ENCODE results near the gene LMO1.

The LMO1 gene

DNA sequence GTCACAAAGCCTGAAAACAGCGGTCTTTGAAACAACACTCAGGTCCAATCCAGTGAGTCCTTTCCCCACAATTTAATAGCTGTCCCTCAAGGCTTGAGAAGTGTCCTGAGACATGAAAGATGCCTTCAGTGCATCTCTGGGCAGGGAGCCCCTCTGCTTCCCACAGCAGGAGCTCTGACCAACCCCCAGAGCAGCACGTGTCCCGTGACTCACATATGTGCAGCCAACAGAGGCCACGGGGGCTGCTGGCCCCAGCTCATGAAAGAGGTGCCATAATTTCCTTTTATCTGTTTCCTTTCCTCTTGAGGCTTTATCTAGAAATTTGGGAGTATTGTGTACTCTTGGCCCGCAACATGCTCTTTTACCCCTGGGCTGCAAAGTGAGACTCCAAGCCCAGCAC lies 33.2 kb upstream of the LMO1 start:
- no peaks in the 10 kb centered on the region for H3F3A ChIP-seq (ENCODE audit: insufficient read depth)
- no peak overlapping the region for H3K27ac ChIP-seq (ENCODE audit: low read depth, low read length)
- H3K9me3 ChIP-seq (ENCODE audit: insufficient read depth, low read length), result no peaks in the 10 kb centered on the region
- H3K9ac ChIP-seq (ENCODE audit: low read length), result no peak overlapping the region
- no peaks in the 10 kb centered on the region for H3K36me3 ChIP-seq (ENCODE audit: low read length)
- no peaks in the 10 kb centered on the region for H3K27me3 ChIP-seq (ENCODE audit: low read length)
- H3K4me3 ChIP-seq (ENCODE audit: insufficient read depth, low read length, poor library complexity, severe bottlenecking), result no peak overlapping the region
- H4K20me1 ChIP-seq (ENCODE audit: low read depth, low read length), result no peaks in the 10 kb centered on the region
- H3K9me2 ChIP-seq (replicated peaks; ENCODE audit: insufficient read depth, low read length), result no peaks in the 10 kb centered on the region
- H3K79me2 ChIP-seq (ENCODE audit: insufficient read depth, low read length), result no peaks in the 10 kb centered on the region
- no peak overlapping the region for H3K4me2 ChIP-seq (ENCODE audit: low read depth, low read length, poor library complexity, severe bottlenecking)
- H2AFZ ChIP-seq (ENCODE audit: low read depth, low read length, severe bottlenecking), result no peak overlapping the region
- TF ChIP-seq CTCF (IDR thresholded peaks at IDR 0.05; ENCODE audit: insufficient read depth, low read length, poor library complexity, severe bottlenecking) (no peak), EZH2phosphoT487 (conservative IDR thresholded peaks at IDR 0.05; ENCODE audit: low read length) (no peak)

- Histone ChIP-seq H3K4me2 (ENCODE audit: low read depth, low read length, poor library complexity, severe bottlenecking) (no peak overlapping the region), H3K36me3 (ENCODE audit: low read length) (no peaks in the 10 kb centered on the region), H3K27me3 (ENCODE audit: low read length) (no peaks in the 10 kb centered on the region), H3K4me3 (ENCODE audit: insufficient read depth, low read length, poor library complexity, severe bottlenecking) (no peak overlapping the region), H3F3A (ENCODE audit: insufficient read depth) (no peaks in the 10 kb centered on the region), H3K9me3 (ENCODE audit: insufficient read depth, low read length) (no peaks in the 10 kb centered on the region), H3K27ac (ENCODE audit: low read depth, low read length) (no peak overlapping the region), H2AFZ (ENCODE audit: low read depth, low read length, severe bottlenecking) (no peak overlapping the region), H3K9ac (ENCODE audit: low read length) (no peak overlapping the region), H4K20me1 (ENCODE audit: low read depth, low read length) (no peaks in the 10 kb centered on the region), H3K9me2 (replicated peaks; ENCODE audit: insufficient read depth, low read length) (no peaks in the 10 kb centered on the region), H3K79me2 (ENCODE audit: insufficient read depth, low read length) (no peaks in the 10 kb centered on the region)
- TF ChIP-seq EZH2phosphoT487 (conservative IDR thresholded peaks at IDR 0.05; ENCODE audit: low read length), result no peak
- TF ChIP-seq CTCF (IDR thresholded peaks at IDR 0.05; ENCODE audit: insufficient read depth, low read length, poor library complexity, severe bottlenecking), result no peak
These were observed 32.5 kb upstream of the LMO1 start for GRCh38 chr11:8296038-8296649.

GRCh38 chr11:8294251-8294935 lies 30.7 kb upstream of the LMO1 start:
- Histone ChIP-seq H3K9ac (ENCODE audit: low read length) (no peak overlapping the region), H3K9me2 (replicated peaks; ENCODE audit: insufficient read depth, low read length) (no peaks in the 10 kb centered on the region), H2AFZ (ENCODE audit: low read depth, low read length, severe bottlenecking) (no peak overlapping the region), H3F3A (ENCODE audit: insufficient read depth) (no peaks in the 10 kb centered on the region), H3K27me3 (ENCODE audit: low read length) (no peaks in the 10 kb centered on the region), H3K27ac (ENCODE audit: low read depth, low read length) (no peak overlapping the region), H3K4me2 (ENCODE audit: low read depth, low read length, poor library complexity, severe bottlenecking) (no peak overlapping the region), H3K4me3 (ENCODE audit: insufficient read depth, low read length, poor library complexity, severe bottlenecking) (no peak overlapping the region), H4K20me1 (ENCODE audit: low read depth, low read length) (no peaks in the 10 kb centered on the region), H3K36me3 (ENCODE audit: low read length) (no peaks in the 10 kb centered on the region), H3K9me3 (ENCODE audit: insufficient read depth, low read length) (no peaks in the 10 kb centered on the region), H3K79me2 (ENCODE audit: insufficient read depth, low read length) (no peaks in the 10 kb centered on the region)
- no peak for TF ChIP-seq EZH2phosphoT487 (conservative IDR thresholded peaks at IDR 0.05; ENCODE audit: low read length)
- no peak for TF ChIP-seq CTCF (IDR thresholded peaks at IDR 0.05; ENCODE audit: insufficient read depth, low read length, poor library complexity, severe bottlenecking)
